NCI-H2196 (cell line): ENCODE measurements around the gene JDP2.
"Not testable (repeated sequence)": the region's sequence is repeated elsewhere in the genome, so short reads cannot be mapped to it uniquely, and the experiment has no call there.

Experiments
- DNase-seq: peaks from one replicate; lab custom pipeline; 2025; ENCODE audit not compliant: unreplicated experiment; lab: John Stamatoyannopoulos, UW

JDP2 gene

GRCh38 chr14:75454963-75455546, 27.2 kb downstream of the JDP2 start:
- peak; percentile 63 for DNase-seq

- DNase-seq: no peak
Observed at GRCh38 chr14:75456069-75456996, 28.5 kb downstream of the JDP2 start.

- DNase-seq: no peak
Observed at GRCh38 chr14:75456997-75457335, 29.1 kb downstream of the JDP2 start.

GRCh38 chr14:75457648-75458165, 29.9 kb downstream of the JDP2 start:
- no peak for DNase-seq

GRCh38 chr14:75458305-75458704, 30.5 kb downstream of the JDP2 start:
- no peak for DNase-seq

GRCh38 chr14:75459099-75459741, 31.4 kb downstream of the JDP2 start:
- peak; percentile 76 for DNase-seq

- no peak for DNase-seq
Observed at GRCh38 chr14:75459791-75460190, 32.0 kb downstream of the JDP2 start.

- no peak for DNase-seq
Observed at GRCh38 chr14:75460394-75460793, 32.6 kb downstream of the JDP2 start.

GRCh38 chr14:75461303-75461702, 33.5 kb downstream of the JDP2 start:
- DNase-seq: no peak

- DNase-seq: no peak
Observed at GRCh38 chr14:75461755-75462349, 34.0 kb downstream of the JDP2 start.

GRCh38 chr14:75464626-75465025, 36.8 kb downstream of the JDP2 start:
- DNase-seq: no peak

GRCh38 chr14:75467763-75468162, 39.9 kb downstream of the JDP2 start:
- DNase-seq: no peak

- DNase-seq: no peak
Observed at GRCh38 chr14:75469164-75469563, 41.3 kb downstream of the JDP2 start.

GRCh38 chr14:75469606-75470237, 41.9 kb downstream of the JDP2 start:
- peak; percentile 80 for DNase-seq

- peak; percentile 42 for DNase-seq
Observed at GRCh38 chr14:75470238-75470797, 42.5 kb downstream of the JDP2 start.

- no peak for DNase-seq
Observed at GRCh38 chr14:75471059-75471458, 43.2 kb downstream of the JDP2 start.

- DNase-seq: not testable (repeated sequence)
Observed at GRCh38 chr14:75474127-75474526, 46.3 kb downstream of the JDP2 start.

- DNase-seq: peak; percentile 63
Observed at GRCh38 chr14:75476274-75476995, 48.6 kb downstream of the JDP2 start.

GRCh38 chr14:75477881-75478280, 50.1 kb downstream of the JDP2 start:
- DNase-seq: no peak
